Measurements from ENCODE around the gene LTBP3.
A peak's percentile ranks its signal among the peaks of the same experiment; 100 is the strongest.

Gene LTBP3

GRCh38 chr11:65492637-65493366, 65.4 kb downstream of the LTBP3 start:
- intact Hi-C loops (cut with DNase I): no loop called here
- DNase-seq: peak in 38 of 42 donors; percentile 57 to 89 (median 76)

GRCh38 chr11:65492387-65492636, 65.8 kb downstream of the LTBP3 start:
- intact Hi-C loops (cut with DNase I): no loop called here
- no peak for DNase-seq

GRCh38 chr11:65491614-65492386, 66.4 kb downstream of the LTBP3 start:
- DNase-seq: peak in 34 of 42 donors; percentile 50 to 91 (median 67)
- intact Hi-C loops (cut with DNase I): no loop called here

GRCh38 chr11:65491163-65491465, 67.0 kb downstream of the LTBP3 start:
- intact Hi-C loops (cut with DNase I): no loop called here
- DNase-seq: peak in 4 of 42 donors; percentile 14 to 29 (median 20)

DNA sequence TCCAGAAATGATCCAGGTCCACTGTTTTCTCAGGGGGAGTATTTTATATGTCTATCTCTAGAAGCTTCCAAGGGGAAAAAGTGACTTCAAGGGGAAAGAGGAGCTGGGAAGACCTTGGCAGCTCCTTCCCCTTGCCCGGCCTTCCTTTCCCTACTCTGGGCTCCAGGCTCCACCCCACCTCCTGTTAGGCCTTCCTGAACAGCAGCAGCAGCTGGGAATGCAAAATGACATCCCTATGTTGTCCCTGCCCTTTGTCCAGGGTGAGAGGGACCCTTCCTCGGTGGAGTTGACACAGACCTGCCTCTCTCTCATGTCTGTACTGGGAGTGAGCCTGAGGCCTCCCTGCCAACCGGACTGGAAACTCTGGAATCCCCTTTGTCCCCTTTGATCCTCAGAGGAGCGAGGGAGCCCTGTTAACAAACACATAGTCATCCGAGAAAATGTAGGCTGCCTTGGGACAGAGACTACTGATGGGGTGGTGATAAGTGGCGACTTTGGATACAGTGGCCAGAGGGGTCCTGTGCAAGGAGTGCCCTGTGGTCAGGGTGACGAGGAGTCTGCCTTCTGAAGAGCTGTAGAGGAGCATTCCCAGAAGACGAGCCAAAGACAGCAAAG, 68.3 kb downstream of the LTBP3 start:
- intact Hi-C loops (cut with DNase I): no loop called here

GRCh38 chr11:65489035-65489705, 69.0 kb downstream of the LTBP3 start:
- intact Hi-C loops (cut with DNase I): no loop called here

More for the DNA sequence above, 68.3 kb downstream of the LTBP3 start:
- peak in 7 of 42 donors; percentile 33 to 50 (median 40) for DNase-seq

More at GRCh38 chr11:65489035-65489705, 69.0 kb downstream of the LTBP3 start:
- DNase-seq: peak in 30 of 42 donors; percentile 46 to 89 (median 67)

Data from head of caudate nucleus (tissue), 42 donors.